LHCN-M2 (cell line): Measurements from ENCODE around the gene DIAPH2. TPM values are rescaled to one million over a fixed set of nuclear protein-coding genes. Genes with fewer than 3 reads are reported as not detected.
"Not testable (repeated sequence)": the region's sequence is repeated elsewhere in the genome, so short reads cannot be mapped to it uniquely, and the experiment has no call there.

Experiments used
- DNase-seq: peaks from one replicate; pipeline ENCODE4 v3.0.0-alpha.2; 2012; ENCODE audit warnings: low read depth
- total RNA-seq: library from RNA; depleted of rRNA; stranded (reverse); fragments of >200 nt; gene quantifications from 2 replicates; pipeline ENCODE4 v1.2.3, GENCODE V29; 2014

The DIAPH2 gene
- total RNA-seq, 1 experiment from 2014 or later = 15.1 TPM

DNA sequence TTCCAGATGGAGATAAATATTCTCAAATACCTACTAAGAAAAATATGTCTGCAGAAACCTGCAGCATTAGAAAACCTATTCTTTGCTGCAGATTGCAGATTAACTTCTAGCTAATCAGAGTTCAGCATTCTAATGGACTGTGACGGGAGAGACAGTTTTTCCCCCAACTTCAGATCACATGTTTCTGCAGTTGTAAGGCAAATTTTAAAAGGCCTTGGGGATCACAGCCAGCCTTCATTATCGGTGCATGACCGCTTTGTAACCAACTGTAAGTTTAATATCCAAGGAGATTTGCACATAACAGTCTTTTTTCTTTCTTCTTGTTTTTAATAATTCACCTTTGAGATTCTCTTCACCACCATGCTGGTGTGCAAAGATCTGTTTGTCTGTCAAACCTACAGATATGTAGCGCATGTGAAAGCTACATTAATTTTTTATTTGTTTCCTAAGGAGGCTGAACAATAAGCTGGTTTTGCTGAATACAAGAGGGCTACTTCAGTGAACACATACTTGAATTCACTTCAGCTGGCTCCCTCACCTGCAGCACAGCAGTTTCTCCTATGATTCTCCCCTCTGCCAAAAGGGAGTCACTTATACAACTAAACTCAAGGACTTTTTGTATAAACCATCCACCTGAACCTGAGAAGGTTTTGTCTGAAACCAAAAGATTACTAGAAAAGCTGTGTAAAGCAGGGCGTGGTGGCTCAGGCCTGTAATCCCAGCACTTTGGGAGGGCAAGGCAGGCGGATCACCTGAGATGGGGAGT, 687.5 kb downstream of the DIAPH2 start:
- DNase-seq = no peak

DNA sequence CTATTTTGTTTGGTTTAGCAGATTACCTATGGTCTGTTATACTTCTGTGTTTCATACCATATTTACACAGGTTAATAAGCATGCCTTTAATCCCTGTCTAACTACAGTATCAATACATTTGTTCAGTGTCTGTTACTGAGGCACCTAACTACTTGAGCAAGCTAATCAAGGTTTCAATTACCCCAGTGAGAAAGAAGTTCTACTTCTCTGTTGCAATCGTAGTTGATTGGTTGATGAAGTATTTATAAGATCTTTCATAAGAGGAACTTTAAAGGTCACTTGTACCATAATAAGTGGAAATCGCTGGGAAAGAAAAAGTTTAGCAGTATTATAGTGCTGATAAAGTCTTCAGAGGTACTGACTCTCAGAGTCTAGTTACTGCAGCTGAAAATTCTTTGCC, 689.6 kb downstream of the DIAPH2 start:
- no peak for DNase-seq

DNA sequence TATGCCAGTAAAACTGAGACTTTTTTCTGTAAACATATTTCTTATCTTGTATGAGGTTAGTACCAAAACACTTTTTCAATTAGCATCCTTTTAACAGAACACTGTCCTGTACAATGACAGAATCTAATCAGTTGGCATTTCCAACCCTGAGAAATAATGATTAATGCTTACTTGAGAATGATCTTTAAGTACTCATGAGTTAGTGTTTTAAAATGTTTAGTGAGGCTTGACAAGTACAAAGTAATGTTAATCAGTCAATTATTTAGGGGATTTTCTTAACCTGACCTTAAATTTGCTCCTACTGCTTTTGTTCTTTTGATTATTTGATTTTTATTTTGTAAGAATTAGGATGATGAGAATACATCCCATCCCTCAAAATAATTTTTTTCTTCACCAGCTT, 695.6 kb downstream of the DIAPH2 start:
- DNase-seq = no peak

DNA sequence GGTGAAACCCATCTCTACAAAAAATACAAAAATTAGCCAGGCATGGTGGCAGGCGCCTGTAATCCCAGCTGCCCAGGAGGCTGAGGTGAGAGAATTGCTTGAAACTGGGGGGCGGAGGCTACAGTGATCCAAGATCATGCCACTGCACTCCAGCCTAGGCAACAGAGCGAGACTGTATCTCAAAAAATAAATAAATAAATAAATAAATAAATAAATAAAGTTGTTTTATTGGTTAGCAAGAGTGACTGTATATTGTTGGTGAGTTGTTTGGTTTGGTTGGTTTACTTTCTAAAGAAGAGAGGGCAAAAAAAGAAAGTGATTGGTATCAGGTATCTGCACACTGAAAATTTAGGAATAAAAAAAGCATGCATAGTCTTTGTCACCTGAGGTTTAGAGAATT, 700.0 kb downstream of the DIAPH2 start:
- no peak for DNase-seq

DNA sequence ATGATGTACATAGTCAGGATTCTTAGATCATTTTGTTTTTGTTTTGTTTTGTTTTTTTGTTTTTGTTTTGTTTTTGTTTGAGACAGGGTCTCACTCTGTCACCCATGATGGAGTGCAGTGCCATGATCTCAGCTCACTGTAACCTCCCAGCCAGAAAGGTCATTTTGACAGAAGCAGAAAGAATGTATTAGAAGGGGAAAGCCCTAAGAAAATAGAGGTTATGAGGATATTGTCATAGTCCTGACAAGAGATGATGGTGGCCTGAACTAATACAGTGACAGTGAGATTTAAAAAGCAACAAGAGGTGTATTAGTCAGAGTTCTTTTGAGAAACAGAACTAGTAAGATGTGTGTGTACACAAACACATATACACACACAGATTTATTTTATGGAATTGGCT, 702.4 kb downstream of the DIAPH2 start:
- DNase-seq = no peak

DNA sequence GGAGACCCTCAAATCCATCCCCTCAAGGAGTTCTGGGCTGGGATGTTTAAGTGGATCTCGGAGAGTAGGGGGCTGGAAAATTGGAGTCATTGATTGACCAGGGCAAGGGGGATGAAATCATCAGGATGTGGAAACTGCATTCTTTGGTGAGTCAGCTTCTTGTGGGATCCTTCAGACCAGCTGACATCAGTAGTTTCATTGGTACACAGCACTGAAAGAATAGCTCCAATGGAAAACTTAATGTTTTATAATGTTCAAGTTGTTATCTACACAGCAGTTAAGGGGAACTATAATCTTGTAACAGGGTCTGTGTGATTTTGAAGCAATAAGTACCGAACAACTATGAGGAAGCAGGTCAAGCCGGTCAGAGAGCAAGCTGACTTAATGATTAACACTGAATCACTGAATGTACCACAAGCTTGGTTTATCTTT, 705.1 kb downstream of the DIAPH2 start:
- DNase-seq = peak; percentile 80

DNA sequence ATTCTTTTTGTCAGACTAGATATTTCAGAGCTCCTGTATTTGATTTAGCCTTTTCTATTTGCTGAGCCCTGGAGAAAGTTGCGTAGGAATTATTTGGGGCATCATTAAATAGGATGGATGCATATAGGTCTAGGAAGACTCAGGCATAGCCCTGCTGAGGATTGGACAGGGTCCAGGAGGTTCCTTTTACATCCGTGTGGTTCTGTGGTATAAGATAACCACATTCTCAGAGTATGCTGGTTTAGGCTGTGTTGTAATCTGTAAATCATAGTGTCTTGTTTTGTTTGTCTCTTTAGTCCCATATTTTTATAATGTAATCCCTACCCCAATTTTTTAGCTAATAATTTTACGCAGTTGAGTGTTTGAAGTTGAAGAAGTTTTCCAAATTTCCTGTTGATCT, 712.7 kb downstream of the DIAPH2 start:
- peak; percentile 43 for DNase-seq

DNA sequence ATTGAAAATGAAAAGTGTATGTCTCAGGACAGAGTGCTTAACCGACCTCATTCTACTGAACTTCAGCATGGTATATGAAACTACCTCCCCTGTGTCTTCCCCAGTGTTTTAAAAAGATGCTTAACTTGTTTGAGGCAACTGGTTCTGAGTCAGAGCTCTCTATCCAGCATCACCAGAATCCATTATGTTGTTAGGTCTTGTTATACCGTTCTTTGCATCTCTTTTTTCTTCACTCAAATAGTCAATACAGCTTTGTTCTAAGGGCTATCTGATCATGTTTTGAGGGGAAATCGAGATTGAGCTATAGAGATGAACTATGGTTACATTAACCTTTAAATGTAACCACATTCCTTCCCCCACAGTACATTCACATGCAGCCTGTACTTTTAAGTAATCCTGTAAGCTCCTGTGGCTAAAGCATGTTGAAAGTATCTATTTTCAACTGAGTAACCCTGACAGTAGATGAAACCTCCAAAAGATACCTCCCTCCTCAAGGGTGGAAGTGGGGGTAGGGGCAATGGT, 713.4 kb downstream of the DIAPH2 start:
- peak; percentile 56 for DNase-seq

DNA sequence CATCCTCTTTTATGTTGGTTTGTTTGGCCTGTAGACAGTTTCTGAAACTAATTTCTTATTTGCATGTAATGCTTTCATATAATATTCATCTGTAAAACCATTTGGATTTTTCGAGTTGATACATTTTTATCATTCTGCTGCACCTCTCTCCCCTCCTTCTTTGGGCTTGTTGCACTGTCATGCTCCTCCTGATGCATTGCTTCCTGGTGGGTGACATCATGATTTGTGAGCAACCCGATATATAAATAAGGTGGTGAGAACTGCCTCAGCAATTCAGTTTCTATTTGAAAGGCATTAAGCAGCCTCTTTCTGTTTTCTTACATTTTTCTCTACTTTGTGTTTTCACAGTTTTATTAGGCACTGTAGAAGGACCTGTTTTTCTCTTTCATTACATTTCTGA, 714.8 kb downstream of the DIAPH2 start:
- peak; percentile 69 for DNase-seq

DNA sequence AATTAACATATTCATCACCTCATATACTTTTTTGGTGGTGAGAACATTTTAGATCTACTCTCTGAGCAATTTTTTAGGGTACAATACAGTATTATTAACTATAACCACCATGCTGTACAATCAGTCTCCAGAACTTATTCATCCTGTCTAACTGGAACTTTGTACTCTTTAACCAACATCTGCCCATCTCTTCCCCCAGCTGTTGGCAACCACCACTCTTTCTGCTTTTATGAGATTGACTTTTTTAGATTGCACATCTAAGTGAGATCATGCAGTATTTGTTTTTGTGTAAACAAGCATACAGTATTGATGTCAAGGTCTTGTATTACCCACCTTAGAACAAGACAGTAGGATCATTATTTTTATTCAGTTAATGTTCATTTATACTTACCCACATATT, 715.9 kb downstream of the DIAPH2 start:
- no peak for DNase-seq

DNA sequence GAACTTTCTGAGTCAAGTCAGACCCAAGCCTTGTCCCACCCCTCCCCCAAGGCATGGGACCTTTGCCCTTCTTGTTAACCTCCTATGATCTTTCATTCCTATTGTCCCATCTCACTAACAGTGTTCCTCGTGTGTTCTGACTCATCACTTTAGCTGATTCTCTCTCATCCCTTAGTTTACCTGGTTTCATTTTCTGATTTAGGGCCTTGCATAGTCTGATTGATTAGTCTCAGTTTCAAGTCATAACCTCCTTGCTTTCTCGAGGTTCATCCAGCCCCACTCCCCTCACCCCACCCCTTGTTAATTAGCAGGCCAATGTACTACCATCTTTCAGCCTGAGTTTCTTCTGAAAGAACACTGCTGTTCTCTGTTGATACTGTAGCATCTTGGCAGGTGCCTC, 716.5 kb downstream of the DIAPH2 start:
- no peak for DNase-seq

DNA sequence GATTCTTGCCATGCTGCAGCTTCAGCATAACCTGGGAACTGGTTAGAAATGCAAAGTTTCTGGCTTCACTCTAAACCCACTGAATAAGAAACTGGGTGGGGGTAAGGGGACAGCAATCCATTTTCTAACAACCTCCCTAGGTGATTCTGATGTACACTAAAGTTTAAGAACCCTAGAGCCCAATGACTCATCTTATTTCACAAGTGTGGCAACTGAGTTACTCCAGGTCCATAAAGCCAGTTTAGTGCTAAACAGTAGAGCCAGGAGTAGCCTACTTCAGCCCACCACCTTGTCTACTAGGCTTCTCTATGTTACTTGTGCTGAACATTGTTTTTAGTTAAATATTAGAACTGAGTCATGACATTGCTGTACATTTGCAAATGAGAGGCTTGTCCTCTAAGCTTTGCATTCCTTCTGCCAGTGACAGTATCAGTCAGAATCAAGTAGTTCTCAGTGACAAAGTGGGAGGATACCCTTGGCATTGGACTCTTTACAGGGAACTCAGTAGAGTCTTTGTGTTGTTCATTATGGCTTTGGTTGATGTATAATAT, 717.0 kb downstream of the DIAPH2 start:
- no peak for DNase-seq

DNA sequence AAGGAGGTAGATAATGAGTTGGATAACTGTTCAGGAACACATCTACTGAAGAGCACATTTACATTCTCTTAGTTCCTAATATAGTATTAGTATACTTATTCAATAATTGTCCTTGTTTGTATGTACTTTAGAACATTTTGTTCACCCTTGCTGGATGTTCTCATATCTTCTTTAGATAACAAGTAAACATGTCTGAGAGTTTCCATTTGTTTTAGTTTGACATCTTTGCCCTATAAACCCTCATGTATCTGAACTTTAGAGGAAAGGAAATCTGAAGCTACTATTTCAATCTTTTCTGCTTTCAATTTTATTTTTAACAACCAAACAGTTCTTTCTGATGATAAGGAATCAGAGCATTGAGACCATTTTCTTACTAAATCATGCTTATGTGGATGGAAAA, 717.7 kb downstream of the DIAPH2 start:
- no peak for DNase-seq

DNA sequence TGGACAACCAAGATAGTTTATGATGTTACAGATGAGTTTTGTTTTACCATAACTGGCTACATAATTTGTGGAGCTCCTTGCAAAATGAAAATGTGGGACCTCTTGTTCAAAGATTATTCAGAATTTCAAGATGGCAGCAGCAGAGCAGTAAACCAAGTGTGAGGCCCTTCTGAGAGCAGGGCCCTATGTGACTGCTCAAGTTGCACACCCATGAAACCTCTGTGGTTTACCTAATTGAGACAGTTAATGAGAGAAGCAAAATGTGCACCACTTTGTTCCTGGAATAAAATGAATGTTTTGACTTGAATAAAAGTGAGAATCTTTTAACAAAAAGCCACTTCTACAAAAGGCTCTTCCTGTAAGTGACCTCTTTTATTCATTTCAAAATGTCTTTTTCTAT, 718.3 kb downstream of the DIAPH2 start:
- DNase-seq = no peak

DNA sequence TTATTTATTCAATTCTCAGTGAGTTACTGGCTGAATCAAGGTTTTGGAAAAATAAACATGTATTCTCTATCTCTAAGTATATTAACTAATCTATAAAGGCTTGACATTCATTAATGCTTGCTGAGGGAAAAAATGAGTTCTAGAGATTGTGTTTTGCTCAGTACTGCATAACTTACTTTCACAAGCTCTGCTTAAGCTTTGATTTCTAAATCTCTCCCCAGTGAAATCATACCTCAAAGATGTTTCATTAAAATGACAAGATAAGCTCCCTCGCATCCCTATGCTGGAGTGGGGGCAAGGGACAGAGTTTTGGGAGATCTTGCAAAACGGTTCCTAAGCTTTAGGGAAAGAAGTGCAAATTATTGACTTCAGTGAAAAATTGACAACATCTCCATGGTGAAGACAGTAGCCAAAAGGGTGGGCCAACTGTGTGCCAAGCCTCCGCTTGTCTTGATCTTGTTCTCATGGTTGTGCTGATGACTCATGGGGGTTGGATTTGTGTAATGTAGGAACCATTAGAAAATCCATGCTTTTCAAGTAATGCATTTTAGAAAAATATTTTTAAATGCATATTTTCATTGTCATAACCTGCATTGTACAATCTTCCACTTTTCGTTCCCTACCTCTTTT, 720.5 kb downstream of the DIAPH2 start:
- DNase-seq = no peak

DNA sequence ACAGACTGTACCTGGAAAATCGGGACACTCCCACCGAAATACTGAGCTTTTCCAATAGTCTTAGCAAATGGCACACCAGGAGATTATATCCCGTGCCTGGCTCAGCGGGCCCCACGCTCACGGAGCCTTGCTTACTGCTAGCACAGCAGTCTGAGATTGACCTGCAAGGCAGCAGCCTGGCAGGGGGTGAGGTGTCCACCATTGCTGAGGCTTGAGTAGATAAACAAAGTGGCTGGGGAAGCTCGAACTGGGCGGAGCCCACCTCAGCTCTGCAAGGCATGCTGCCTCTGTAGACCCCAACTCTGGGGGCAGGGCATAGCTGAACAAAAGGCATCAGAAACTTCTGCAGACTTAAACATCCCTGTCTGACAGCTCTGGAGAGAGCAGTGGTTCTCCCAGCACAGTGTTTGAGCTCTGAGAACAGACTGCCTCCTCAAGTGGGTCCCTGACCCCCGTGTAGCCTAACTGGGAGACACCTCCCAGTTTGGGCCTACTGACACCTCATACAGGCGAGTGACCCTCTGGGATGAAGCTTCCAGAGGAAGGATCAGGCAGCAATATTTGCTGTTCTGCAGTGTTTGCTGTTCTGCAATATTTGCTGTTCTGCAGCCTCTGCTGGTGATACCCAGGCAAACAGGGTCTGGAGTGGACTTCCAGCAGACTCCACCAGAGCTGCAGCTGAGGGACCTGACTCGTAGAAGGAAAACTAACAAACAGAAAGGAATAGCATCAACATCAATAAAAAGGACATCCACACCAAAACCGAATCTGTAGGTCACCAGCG, 725.2 kb downstream of the DIAPH2 start:
- not testable (repeated sequence) for DNase-seq

DNA sequence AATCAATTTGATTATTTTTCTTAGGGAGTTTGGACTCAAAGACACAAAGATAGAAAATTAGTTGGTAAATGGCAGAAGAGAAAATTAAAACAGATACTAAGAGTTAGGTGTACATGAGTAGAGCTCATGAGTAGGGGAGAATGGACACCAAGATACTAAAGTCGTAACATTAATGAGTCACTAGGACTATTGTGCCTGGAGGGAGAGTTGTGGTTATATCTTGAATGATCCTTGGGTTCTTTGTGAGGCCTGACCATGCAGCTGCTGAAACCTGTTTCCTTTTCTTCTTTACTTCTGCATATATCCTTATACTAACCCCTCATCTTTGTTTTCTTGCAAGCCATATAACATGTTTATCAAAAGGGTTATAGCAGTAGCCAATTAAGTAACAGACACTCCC, 731.8 kb downstream of the DIAPH2 start:
- no peak for DNase-seq

DNA sequence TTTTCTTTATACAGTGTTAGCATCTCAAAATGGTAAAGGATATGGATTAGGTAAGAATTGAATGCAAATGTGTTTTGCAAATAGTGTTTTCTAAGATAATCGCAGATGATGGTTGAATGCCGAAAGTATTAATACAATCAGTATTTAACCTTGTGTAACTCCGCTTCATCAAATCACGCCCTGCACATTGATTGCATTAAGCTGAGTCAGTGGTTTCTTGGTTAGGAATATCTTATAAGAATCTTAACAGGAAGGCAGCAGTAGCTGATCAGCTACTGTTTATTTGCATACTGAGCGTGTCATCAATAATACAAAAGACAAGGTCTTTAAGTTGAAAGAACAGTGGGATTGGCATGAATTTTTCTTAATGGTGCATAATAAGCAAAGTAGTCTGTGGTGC, 744.5 kb downstream of the DIAPH2 start:
- DNase-seq = no peak

DNA sequence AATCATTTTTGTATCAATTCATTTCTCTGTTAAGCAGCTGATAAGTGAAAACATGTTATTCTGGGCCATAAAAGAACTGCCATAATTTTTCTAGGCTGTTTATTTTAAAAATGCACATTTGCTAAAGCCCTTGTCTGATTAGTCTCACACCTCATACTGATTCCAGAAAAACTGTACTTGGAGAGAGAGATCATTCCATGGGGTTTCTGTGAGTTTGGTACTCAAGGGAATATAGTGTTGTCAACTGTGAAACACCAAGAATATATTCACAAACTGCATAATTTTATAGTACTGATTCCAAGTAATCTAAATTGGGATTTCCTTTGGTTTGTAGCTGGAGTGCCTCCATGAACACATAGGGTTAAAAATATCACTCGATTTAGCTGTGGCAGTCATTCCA, 746.6 kb downstream of the DIAPH2 start:
- no peak for DNase-seq

DNA sequence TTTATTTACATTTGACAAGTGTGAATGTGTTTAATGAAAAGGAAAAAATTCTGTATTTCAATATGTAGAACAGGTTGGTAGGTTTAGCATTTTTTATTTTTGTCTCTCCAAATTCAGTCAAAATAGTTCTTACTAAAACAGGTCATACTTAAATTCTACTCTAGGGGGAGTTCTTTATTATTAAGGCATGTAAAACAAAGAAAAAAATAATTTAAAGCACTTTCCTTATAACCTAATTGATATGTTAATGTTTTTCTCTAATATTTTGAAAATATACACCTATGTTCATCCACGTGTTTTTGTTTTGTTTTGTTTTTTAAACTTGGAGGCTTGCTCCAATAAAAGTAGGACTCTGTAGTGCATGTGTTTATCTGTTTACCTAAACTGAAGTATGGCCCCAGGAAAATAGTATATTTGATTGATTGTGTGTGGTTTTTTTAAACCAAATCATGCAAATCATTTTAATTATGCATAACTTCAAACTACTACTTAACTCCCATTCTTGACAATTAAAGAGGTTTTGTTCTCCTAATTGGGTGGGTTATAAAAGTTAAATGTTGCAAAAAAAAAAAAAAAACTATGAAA, 761.7 kb downstream of the DIAPH2 start:
- DNase-seq = no peak

DNA sequence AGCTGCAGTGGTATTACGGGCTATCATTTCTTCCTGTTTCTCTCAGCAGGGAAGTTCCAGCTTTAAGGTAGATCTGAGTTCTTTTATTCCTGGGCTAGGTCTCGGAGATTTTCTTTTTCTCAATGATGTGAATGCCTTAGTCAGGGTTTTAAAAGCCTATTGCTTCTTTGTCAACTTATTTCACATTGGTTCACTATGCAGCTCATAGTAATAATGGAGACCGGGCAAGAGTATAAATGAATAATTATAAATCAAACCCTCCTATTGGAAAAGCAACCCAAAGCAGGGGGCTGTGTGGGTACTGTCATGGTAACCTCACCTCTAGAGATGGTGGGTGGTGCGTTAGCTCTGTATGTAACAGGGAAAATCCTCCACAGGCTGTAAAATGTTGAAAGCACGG, 762.7 kb downstream of the DIAPH2 start:
- no peak for DNase-seq

DNA sequence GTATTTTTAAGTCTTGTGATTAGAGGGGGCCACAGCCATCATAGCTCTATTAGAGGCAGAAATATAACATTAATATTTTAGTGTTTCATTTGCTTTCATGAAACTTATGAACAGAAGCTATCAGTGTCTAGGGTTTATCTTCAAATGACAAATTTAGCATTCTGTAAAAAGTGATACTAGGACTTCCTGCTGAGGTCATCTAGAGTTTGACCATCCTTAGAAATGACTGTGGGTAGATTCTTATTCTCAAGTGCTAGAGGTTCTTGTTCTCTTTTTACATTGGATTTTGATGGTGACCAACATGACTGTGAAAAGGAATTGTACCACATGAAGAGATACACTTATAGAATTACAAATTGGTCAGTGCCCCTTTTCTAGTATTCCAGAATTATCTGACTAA, 767.6 kb downstream of the DIAPH2 start:
- DNase-seq = no peak
